Pulmonary artery endothelial cell (primary cell): ENCODE results near the gene MBTPS1. TPM values are rescaled to one million over a fixed set of nuclear protein-coding genes. Genes with fewer than 3 reads are reported as not detected.

Experiments used
- DNase-seq: peaks from one replicate; pipeline ENCODE4 v3.0.0-alpha.2; 2011; ENCODE audit warnings: low read depth, low spot score
- total RNA-seq: library from RNA; depleted of rRNA; stranded (reverse); fragments of >200 nt; gene quantifications from 2 replicates; pipeline ENCODE4 v1.2.3, GENCODE V29; 2014

Gene MBTPS1
- total RNA-seq, 1 donor from 2014 or later: 127 TPM

DNA sequence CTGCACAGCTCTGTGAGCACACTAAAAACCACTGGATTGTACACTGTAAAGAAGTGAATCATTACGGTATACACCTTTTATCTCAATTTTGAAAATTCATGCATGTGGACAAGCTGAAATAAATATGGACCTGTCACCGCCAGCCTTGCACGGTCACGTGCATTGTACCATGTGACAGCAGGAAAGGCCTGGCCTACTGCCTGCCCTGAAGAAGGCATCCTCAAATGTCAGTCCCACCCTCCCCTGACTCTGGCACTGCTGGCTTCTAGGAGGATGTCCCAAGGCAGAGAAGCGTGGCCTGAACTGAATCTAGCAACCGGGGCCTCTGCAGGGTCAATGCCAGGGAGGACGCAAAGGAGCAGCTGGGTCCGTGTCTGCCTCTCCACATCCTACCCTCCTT is 108.8 kb downstream of the MBTPS1 start:
- no peak for DNase-seq

DNA sequence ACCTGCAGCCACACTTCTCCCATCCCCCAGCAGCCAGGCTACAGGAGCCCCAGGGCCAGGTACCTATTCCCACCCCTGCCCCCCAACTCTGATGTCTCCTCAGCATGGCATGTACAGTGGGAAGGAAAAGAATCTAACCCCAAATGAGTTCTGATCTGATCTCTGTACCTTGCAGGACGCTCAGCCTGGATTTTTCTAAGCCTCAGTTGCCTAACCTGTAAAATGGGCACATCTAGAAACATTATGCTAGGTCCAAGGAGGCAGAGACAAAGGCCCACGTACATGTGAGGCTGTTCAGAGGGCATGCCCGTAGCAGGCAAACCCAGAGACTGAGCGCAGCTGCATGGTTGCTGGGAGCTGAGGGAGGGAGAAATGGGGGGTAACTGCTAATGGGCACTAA is 109.2 kb downstream of the MBTPS1 start:
- no peak for DNase-seq

- DNase-seq: no peak
Observed at GRCh38 chr16:84005391-84005790, 111.4 kb downstream of the MBTPS1 start.

DNA sequence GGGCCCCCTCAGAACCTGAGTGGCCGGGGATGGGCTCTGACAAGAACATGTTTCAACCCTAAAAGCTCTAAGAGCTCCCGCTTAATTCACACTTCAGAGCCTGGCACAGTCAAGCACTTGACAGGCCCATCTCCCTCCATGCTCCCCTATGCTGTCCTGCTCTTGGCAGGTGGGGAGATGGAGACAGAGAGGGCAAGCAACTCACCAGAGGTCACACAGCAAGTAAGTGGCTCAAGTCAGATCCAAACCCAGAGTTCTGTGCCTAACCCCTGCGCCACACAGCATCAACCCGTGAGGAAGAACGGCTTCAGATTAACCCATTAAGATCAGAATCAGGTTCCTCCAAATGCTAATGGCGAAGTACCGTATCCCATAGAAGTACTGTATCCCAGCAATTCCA is 112.3 kb downstream of the MBTPS1 start:
- DNase-seq: no peak

Other genes starting within 250 kb of the MBTPS1 start
- 2.0 and 2.2 TPM in 2 replicates for gene MLYCD, start 217.8 kb downstream of the MBTPS1 start, total RNA-seq
- gene OSGIN1, start 163.7 kb downstream of the MBTPS1 start, total RNA-seq: 1.7 and 2.8 TPM in 2 replicates
- gene NECAB2, start 148.7 kb downstream of the MBTPS1 start, total RNA-seq: 0.04 and 0.20 TPM in 2 replicates
- not detected in 2 replicates for gene SLC38A8, start 74.1 kb downstream of the MBTPS1 start, total RNA-seq
- 25.6 and 30.1 TPM in 2 replicates for gene HSDL1, start 28.2 kb upstream of the MBTPS1 start, total RNA-seq
- under 0.01 and 0.07 TPM in 2 replicates for gene DNAAF1, start 28.4 kb upstream of the MBTPS1 start, total RNA-seq
- 13.8 and 21.9 TPM in 2 replicates for gene TAF1C, start 70.1 kb upstream of the MBTPS1 start, total RNA-seq
- not detected in 2 replicates for gene ADAD2, start 74.2 kb upstream of the MBTPS1 start, total RNA-seq
- not detected in 2 replicates for gene KCNG4, start 123.1 kb upstream of the MBTPS1 start, total RNA-seq
- not detected in 2 replicates for gene WFDC1, start 177.9 kb upstream of the MBTPS1 start, total RNA-seq